AG10803 (cell line): ENCODE data around the gene CCL16.
"Not testable (repeated sequence)": the region's sequence is repeated elsewhere in the genome, so short reads cannot be mapped to it uniquely, and the experiment has no call there.

Experiments
- DNase-seq: peaks from one replicate; pipeline ENCODE4 v3.0.0; 2010; ENCODE audit warnings: low read depth
- H3K4me3 ChIP-seq: 2 replicates; pipeline ENCODE4 v1.5.1; 2011; ENCODE audit warnings: mild to moderate bottlenecking, low read length, control low read depth
- CTCF ChIP-seq: conservative IDR thresholded peaks from 2 replicates; pipeline ENCODE4 v1.5.1; 2011; ENCODE audit warnings: mild to moderate bottlenecking, low read length, control low read depth, inconsistent platforms

Gene CCL16

GRCh38 chr17:35981246-35981645, at the start of gene CCL16:
Gene CCL16 (minus strand): TSS chr17:35981497. CDS start chr17:35981420, 77 bp downstream.
- no peak for TF ChIP-seq CTCF
- no peak for DNase-seq
- no peak within 1 kb of the TSS for H3K4me3 ChIP-seq

- no peak for DNase-seq
- H3K4me3 ChIP-seq: no peak overlapping the region
- TF ChIP-seq CTCF: no peak
Measured at GRCh38 chr17:36030956-36031355, 49.7 kb upstream of the CCL16 start.

GRCh38 chr17:36027761-36028160, 46.5 kb upstream of the CCL16 start:
- no peak overlapping the region for H3K4me3 ChIP-seq
- DNase-seq: no peak
- TF ChIP-seq CTCF: no peak

- no peak for DNase-seq
- TF ChIP-seq CTCF: no peak
- H3K4me3 ChIP-seq: no peak overlapping the region
Measured at GRCh38 chr17:36024106-36024869, 43.0 kb upstream of the CCL16 start.

- TF ChIP-seq CTCF: no peak
Measured at GRCh38 chr17:36019423-36019822, 38.1 kb upstream of the CCL16 start.

GRCh38 chr17:36017799-36018198, 36.5 kb upstream of the CCL16 start, which contains the start of gene CCL23:
Gene CCL23 (minus strand): TSS chr17:36017972. CDS start chr17:36017897, 75 bp downstream.
- no peak for TF ChIP-seq CTCF
- no peak for DNase-seq
- H3K4me3 ChIP-seq: no peak within 1 kb of the TSS

More at GRCh38 chr17:36019423-36019822, 38.1 kb upstream of the CCL16 start:
- no peak overlapping the region for H3K4me3 ChIP-seq
- DNase-seq: no peak

GRCh38 chr17:36016555-36016954, 35.3 kb upstream of the CCL16 start:
- no peak for DNase-seq
- TF ChIP-seq CTCF: no peak
- H3K4me3 ChIP-seq: no peak overlapping the region

GRCh38 chr17:36015895-36016294, 34.6 kb upstream of the CCL16 start:
- not testable (repeated sequence) for DNase-seq

More at GRCh38 chr17:36015895-36016294, 34.6 kb upstream of the CCL16 start:
- H3K4me3 ChIP-seq: not testable (repeated sequence)
